Measurements from ENCODE around the gene TRMO.

DNA sequence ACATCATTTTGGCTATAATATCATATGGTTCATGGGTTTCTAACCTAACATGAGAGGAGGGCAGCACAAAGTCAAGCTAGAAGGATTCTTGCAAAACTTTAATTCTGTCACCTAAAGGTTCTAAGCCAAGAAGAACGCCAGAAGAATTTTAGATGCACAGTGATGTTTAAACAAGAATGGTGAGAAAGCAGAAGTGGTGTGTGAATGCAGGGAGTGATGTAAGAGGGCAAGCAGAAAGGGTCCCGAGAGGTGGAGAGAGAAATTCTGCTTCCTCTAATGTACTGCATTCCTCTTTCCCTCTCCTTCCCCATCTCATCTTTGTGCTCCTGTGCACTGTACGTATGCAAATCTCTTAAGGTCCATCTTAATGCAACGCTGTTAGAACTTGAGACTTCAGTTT lies 2.1 kb upstream of the TRMO start:
- TF ChIP-seq POLR2A (IDR thresholded peaks at IDR 0.05) (no peak), POLR2AphosphoS5 (IDR thresholded peaks at IDR 0.05) (no peak)
- TF ChIP-seq, protein P1, sequence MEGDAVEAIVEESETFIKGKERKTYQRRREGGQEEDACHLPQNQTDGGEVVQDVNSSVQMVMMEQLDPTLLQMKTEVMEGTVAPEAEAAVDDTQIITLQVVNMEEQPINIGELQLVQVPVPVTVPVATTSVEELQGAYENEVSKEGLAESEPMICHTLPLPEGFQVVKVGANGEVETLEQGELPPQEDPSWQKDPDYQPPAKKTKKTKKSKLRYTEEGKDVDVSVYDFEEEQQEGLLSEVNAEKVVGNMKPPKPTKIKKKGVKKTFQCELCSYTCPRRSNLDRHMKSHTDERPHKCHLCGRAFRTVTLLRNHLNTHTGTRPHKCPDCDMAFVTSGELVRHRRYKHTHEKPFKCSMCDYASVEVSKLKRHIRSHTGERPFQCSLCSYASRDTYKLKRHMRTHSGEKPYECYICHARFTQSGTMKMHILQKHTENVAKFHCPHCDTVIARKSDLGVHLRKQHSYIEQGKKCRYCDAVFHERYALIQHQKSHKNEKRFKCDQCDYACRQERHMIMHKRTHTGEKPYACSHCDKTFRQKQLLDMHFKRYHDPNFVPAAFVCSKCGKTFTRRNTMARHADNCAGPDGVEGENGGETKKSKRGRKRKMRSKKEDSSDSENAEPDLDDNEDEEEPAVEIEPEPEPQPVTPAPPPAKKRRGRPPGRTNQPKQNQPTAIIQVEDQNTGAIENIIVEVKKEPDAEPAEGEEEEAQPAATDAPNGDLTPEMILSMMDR (IDR thresholded peaks at IDR 0.05) = no peak

All from breast epithelium (tissue), 3 donors.